Trophoblast cell (in vitro differentiated cells and primary cell): ENCODE results near the gene CHD3.

Source experiments
- DNase-seq, 2 donors: peaks; one replicate each; pipeline ENCODE4 v3.0.0-alpha.2; 2016
- H2AFZ ChIP-seq: 2 replicates; pipeline ENCODE4 v1.6.1; 2013; ENCODE audit warnings: low read length, moderate library complexity, mild to moderate bottlenecking; ENCODE audit not compliant: insufficient read depth, poor library complexity
- H2AK5ac ChIP-seq: 2 replicates; pipeline ENCODE4 v1.6.1; 2013; ENCODE audit warnings: mild to moderate bottlenecking, low read length
- H2BK120ac ChIP-seq: 2 replicates; pipeline ENCODE4 v1.6.1; 2013; ENCODE audit warnings: low read length, mild to moderate bottlenecking, moderate library complexity; ENCODE audit not compliant: insufficient read depth, poor library complexity
- H2BK12ac ChIP-seq: 2 replicates; pipeline ENCODE4 v1.6.1; 2013; ENCODE audit warnings: mild to moderate bottlenecking, low read length, moderate library complexity
- H2BK5ac ChIP-seq: 2 replicates; pipeline ENCODE4 v1.6.1; 2013; ENCODE audit warnings: low read length, low read depth, moderate library complexity, mild to moderate bottlenecking; ENCODE audit not compliant: poor library complexity
- H3K14ac ChIP-seq: 2 replicates; pipeline ENCODE4 v1.6.1; 2013; ENCODE audit warnings: mild to moderate bottlenecking, low read length
- H3K18ac ChIP-seq: 2 replicates; pipeline ENCODE4 v1.6.1; 2013; ENCODE audit warnings: mild to moderate bottlenecking, low read length
- H3K23ac ChIP-seq: 2 replicates; pipeline ENCODE4 v1.6.1; 2013; ENCODE audit warnings: low read length
- H3K27ac ChIP-seq: 2 replicates; pipeline ENCODE4 v1.5.1; 2013; ENCODE audit warnings: low read depth, mild to moderate bottlenecking, inconsistent platforms, low read length, moderate library complexity
- H3K27me3 ChIP-seq: 2 replicates; pipeline ENCODE4 v1.6.1; 2013; ENCODE audit warnings: inconsistent platforms, mild to moderate bottlenecking, low read length, moderate library complexity; ENCODE audit not compliant: insufficient read depth
- H3K36me3 ChIP-seq, 2 experiments: 1 replicate in 1 of 2; 2 replicates in 1 of 2; pipeline ENCODE4 v1.6.1; 2013; ENCODE audit warnings: low read length in 2 of 2, mild to moderate bottlenecking in 2 of 2, moderate library complexity in 1 of 2; ENCODE audit not compliant: insufficient read depth in 2 of 2, control insufficient read depth in 1 of 2
- H3K4ac ChIP-seq: 2 replicates; pipeline ENCODE4 v1.6.1; 2013; ENCODE audit warnings: low read depth, mild to moderate bottlenecking, low read length, moderate library complexity
- H3K4me1 ChIP-seq, 2 experiments: 1 replicate in 1 of 2; 2 replicates in 1 of 2; pipeline ENCODE4 v1.6.1; 2013; ENCODE audit warnings: low read length in 2 of 2, mild to moderate bottlenecking in 2 of 2, moderate library complexity in 1 of 2; ENCODE audit not compliant: insufficient read depth in 2 of 2, control insufficient read depth in 1 of 2
- H3K4me2 ChIP-seq: 2 replicates; pipeline ENCODE4 v1.6.1; 2013; ENCODE audit warnings: inconsistent platforms, mild to moderate bottlenecking, low read length, moderate library complexity
- H3K4me3 ChIP-seq: 2 replicates; pipeline ENCODE4 v1.5.1; 2013; ENCODE audit warnings: mild to moderate bottlenecking, low read depth, low read length, inconsistent platforms
- H3K79me1 ChIP-seq: one replicate; pipeline ENCODE4 v1.6.1; 2013; ENCODE audit warnings: low read length
- H3K79me2 ChIP-seq: 2 replicates; pipeline ENCODE4 v1.6.1; 2013; ENCODE audit warnings: low read length, mild to moderate bottlenecking; ENCODE audit not compliant: control insufficient read depth, insufficient read depth, poor library complexity
- H3K9ac ChIP-seq: 2 replicates; pipeline ENCODE4 v1.6.1; 2013; ENCODE audit warnings: mild to moderate bottlenecking, low read length
- H3K9me3 ChIP-seq: 2 replicates; pipeline ENCODE4 v1.6.1; 2013; ENCODE audit warnings: low read depth, mild to moderate bottlenecking, control low read depth, inconsistent platforms, low read length; ENCODE audit not compliant: insufficient read depth
- H4K12ac ChIP-seq: 2 replicates; pipeline ENCODE4 v1.6.1; 2013; ENCODE audit warnings: low read depth, mild to moderate bottlenecking, low read length, moderate library complexity
- H4K8ac ChIP-seq: 2 replicates; pipeline ENCODE4 v1.6.1; 2013; ENCODE audit warnings: low read depth, mild to moderate bottlenecking, low read length, moderate library complexity
- H4K91ac ChIP-seq: one replicate; pipeline ENCODE4 v1.6.1; 2013; ENCODE audit warnings: low read depth, mild to moderate bottlenecking, low read length, moderate library complexity
- WGBS: extraction: QIAGEN DNeasy Blood & Tissue Kit; methylation state at CpG from one replicate; pipeline ENCODE4 v1.1.7; 2013; ENCODE audit warnings: missing lambda C conversion rate; ENCODE audit not compliant: insufficient read length, insufficient coverage; ENCODE audit errors: extremely low coverage; 5-methylcytosine and 5-hydroxymethylcytosine counted together

The CHD3 gene

GRCh38 chr17:7846063-7846735 lies 42.4 kb upstream of the CHD3 start:
- peak overlapping the region; percentile 62 for H3K18ac ChIP-seq
- H3K79me2 ChIP-seq = peaks cover 28% of the 10 kb centered on the region
- WGBS = no CpG with 5 or more reads among the region's 22 CpGs
- H2BK5ac ChIP-seq = no peak overlapping the region
- no peak overlapping the region for H3K4me2 ChIP-seq
- peaks cover 8 to 9% of the 10 kb centered on the region in 2 experiments for H3K4me1 ChIP-seq
- H4K8ac ChIP-seq = no peak overlapping the region
- DNase-seq = no peak
- H3K27ac ChIP-seq = no peak overlapping the region
- H3K9me3 ChIP-seq = peaks cover 3% of the 10 kb centered on the region
- no peak overlapping the region for H3K14ac ChIP-seq
- H2AFZ ChIP-seq = no peak overlapping the region
- no peak overlapping the region for H4K91ac ChIP-seq
- H3K23ac ChIP-seq = no peak overlapping the region
- no peak overlapping the region for H3K4ac ChIP-seq
- H2BK12ac ChIP-seq = no peak overlapping the region
- H3K27me3 ChIP-seq = no peaks in the 10 kb centered on the region
- H2BK120ac ChIP-seq = no peak overlapping the region
- no peak overlapping the region for H2AK5ac ChIP-seq
- H3K79me1 ChIP-seq = peaks cover 30% of the 10 kb centered on the region
- no peak overlapping the region for H3K9ac ChIP-seq
- H4K12ac ChIP-seq = no peak overlapping the region
- no peak overlapping the region for H3K4me3 ChIP-seq
- H3K36me3 ChIP-seq = peaks cover 58% of the 10 kb centered on the region in 2 experiments

GRCh38 chr17:7846765-7847661 lies 41.6 kb upstream of the CHD3 start:
- no peak overlapping the region for H2BK120ac ChIP-seq
- no peak overlapping the region for H2AFZ ChIP-seq
- WGBS = no CpG with 5 or more reads among the region's 34 CpGs
- H3K9me3 ChIP-seq = peaks cover 3% of the 10 kb centered on the region
- H3K79me2 ChIP-seq = peaks cover 22% of the 10 kb centered on the region
- no peak overlapping the region for H2AK5ac ChIP-seq
- H4K91ac ChIP-seq = no peak overlapping the region
- H3K9ac ChIP-seq = no peak overlapping the region
- no peak overlapping the region for H3K4ac ChIP-seq
- no peak overlapping the region for H4K8ac ChIP-seq
- no peak overlapping the region for H3K4me3 ChIP-seq
- no peak overlapping the region for H3K23ac ChIP-seq
- H3K36me3 ChIP-seq = peaks cover 65% of the 10 kb centered on the region in 2 experiments
- peaks cover 6 to 8% of the 10 kb centered on the region in 2 experiments for H3K4me1 ChIP-seq
- H3K27ac ChIP-seq = no peak overlapping the region
- peaks cover 23% of the 10 kb centered on the region for H3K79me1 ChIP-seq
- H2BK12ac ChIP-seq = no peak overlapping the region
- H3K18ac ChIP-seq = no peak overlapping the region
- H3K14ac ChIP-seq = no peak overlapping the region
- no peak overlapping the region for H2BK5ac ChIP-seq
- no peak overlapping the region for H3K4me2 ChIP-seq
- no peaks in the 10 kb centered on the region for H3K27me3 ChIP-seq
- no peak for DNase-seq
- H4K12ac ChIP-seq = no peak overlapping the region

GRCh38 chr17:7848131-7848579 lies 40.4 kb upstream of the CHD3 start:
- no CpG with 5 or more reads among the region's 20 CpGs for WGBS
- H2AFZ ChIP-seq = no peak overlapping the region
- H4K91ac ChIP-seq = no peak overlapping the region
- DNase-seq = no peak
- H3K27ac ChIP-seq = no peak overlapping the region
- H4K8ac ChIP-seq = no peak overlapping the region
- H3K79me2 ChIP-seq = peaks cover 12% of the 10 kb centered on the region
- no peaks in the 10 kb centered on the region for H3K27me3 ChIP-seq
- H3K4ac ChIP-seq = no peak overlapping the region
- H2AK5ac ChIP-seq = no peak overlapping the region
- H3K4me1 ChIP-seq = peaks cover 6 to 14% of the 10 kb centered on the region in 2 experiments
- H3K4me2 ChIP-seq = no peak overlapping the region
- no peak overlapping the region for H3K23ac ChIP-seq
- H3K9ac ChIP-seq = no peak overlapping the region
- no peak overlapping the region for H3K14ac ChIP-seq
- H4K12ac ChIP-seq = no peak overlapping the region
- H3K36me3 ChIP-seq = peaks cover 76% of the 10 kb centered on the region in 2 experiments
- H2BK5ac ChIP-seq = no peak overlapping the region
- H2BK12ac ChIP-seq = no peak overlapping the region
- H2BK120ac ChIP-seq = no peak overlapping the region
- H3K9me3 ChIP-seq = peaks cover 7% of the 10 kb centered on the region
- H3K4me3 ChIP-seq = no peak overlapping the region
- H3K79me1 ChIP-seq = peaks cover 13% of the 10 kb centered on the region
- H3K18ac ChIP-seq = no peak overlapping the region

GRCh38 chr17:7848739-7849129 lies 39.9 kb upstream of the CHD3 start:
- peaks cover 7% of the 10 kb centered on the region for H3K79me2 ChIP-seq
- no peak for DNase-seq
- H4K91ac ChIP-seq = no peak overlapping the region
- H3K18ac ChIP-seq = no peak overlapping the region
- no peak overlapping the region for H2AK5ac ChIP-seq
- no CpG with 5 or more reads among the region's 21 CpGs for WGBS
- H4K12ac ChIP-seq = no peak overlapping the region
- H2BK120ac ChIP-seq = no peak overlapping the region
- H3K27me3 ChIP-seq = no peaks in the 10 kb centered on the region
- H3K4me2 ChIP-seq = no peak overlapping the region
- H3K9me3 ChIP-seq = peaks cover 7% of the 10 kb centered on the region
- no peak overlapping the region for H4K8ac ChIP-seq
- no peak overlapping the region for H3K23ac ChIP-seq
- no peak overlapping the region for H3K4ac ChIP-seq
- no peak overlapping the region for H3K14ac ChIP-seq
- H3K36me3 ChIP-seq = peaks cover 81 to 82% of the 10 kb centered on the region in 2 experiments
- no peak overlapping the region for H3K27ac ChIP-seq
- H3K79me1 ChIP-seq = peaks cover 7% of the 10 kb centered on the region
- no peak overlapping the region for H2AFZ ChIP-seq
- H3K4me1 ChIP-seq = peaks cover 6 to 16% of the 10 kb centered on the region in 2 experiments
- H3K9ac ChIP-seq = no peak overlapping the region
- no peak overlapping the region for H2BK5ac ChIP-seq
- no peak overlapping the region for H3K4me3 ChIP-seq
- no peak overlapping the region for H2BK12ac ChIP-seq
